Liver (tissue), 3 donors: ENCODE results near the gene CASQ2.

Experiments
- ATF3 ChIP-seq: IDR thresholded peaks from 2 replicates; pipeline ENCODE4 v1.6.1; 2016; ENCODE audit warnings: antibody characterized with exemption
- CTCF ChIP-seq: fragments of 150-350 bp; IDR thresholded peaks from 2 replicates; pipeline ENCODE4 v1.5.1; 2017; ENCODE audit warnings: improper control_type of control experiment, low read depth, low read length; ENCODE audit not compliant: missing input control
- GABPA ChIP-seq, 2 donors: IDR thresholded peaks in 1 of 2; conservative IDR thresholded peaks in 1 of 2; 2 replicates each; pipeline ENCODE4 v1.6.1; 2016; ENCODE audit warnings: antibody characterized with exemption in 2 of 2, mild to moderate bottlenecking in 1 of 2, moderate library complexity in 1 of 2
- JUND ChIP-seq, 2 donors: IDR thresholded peaks; 2 replicates each; pipeline ENCODE4 v1.6.1; 2016; ENCODE audit warnings: antibody characterized with exemption in 2 of 2
- MAX ChIP-seq: IDR thresholded peaks from 2 replicates; pipeline ENCODE4 v1.6.1; 2016; ENCODE audit warnings: antibody characterized with exemption
- RXRA ChIP-seq, 2 donors: IDR thresholded peaks; 2 replicates each; pipeline ENCODE4 v1.6.1; 2017 to 2018; ENCODE audit warnings: antibody characterized with exemption in 2 of 2, mild to moderate bottlenecking in 1 of 2
- SP1 ChIP-seq: IDR thresholded peaks from 2 replicates; pipeline ENCODE4 v1.6.1; 2018; ENCODE audit warnings: antibody characterized with exemption, mild to moderate bottlenecking
- TAF1 ChIP-seq: conservative IDR thresholded peaks from 2 replicates; pipeline ENCODE4 v1.6.1; 2016; ENCODE audit warnings: antibody characterized with exemption, mild to moderate bottlenecking
- YY1 ChIP-seq: IDR thresholded peaks from 2 replicates; pipeline ENCODE4 v1.6.1; 2016; ENCODE audit warnings: antibody characterized with exemption, mild to moderate bottlenecking
- donor health status: healthy.
- donor health status: healthy.

DNA sequence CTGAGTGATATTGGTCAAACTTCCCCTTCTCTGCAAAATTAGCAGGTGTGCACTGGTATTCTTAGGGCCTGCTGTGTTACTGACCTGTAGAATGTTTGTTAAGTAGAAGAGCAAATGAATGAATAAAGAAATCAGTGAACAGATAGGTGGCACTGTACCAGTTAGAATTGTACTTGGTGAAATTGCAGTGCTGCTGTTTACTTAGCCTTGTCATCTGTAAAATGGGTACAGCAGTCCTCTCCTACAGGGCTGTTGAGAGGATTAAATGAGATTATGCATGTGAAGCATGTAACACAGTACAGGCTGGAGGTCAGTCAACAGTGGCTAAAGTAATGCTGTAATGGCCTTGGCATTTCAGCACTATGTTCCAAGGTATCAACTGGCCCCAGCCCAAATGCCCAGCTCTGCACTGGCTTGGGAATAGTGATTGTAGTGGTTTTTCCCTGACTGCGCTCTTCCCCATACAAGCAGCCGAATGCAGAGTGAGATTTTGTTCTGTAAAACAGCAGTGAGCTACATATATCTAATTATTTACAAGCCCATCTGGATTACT, 116.2 kb downstream of the CASQ2 start:
- TF ChIP-seq JUND (IDR thresholded peaks at IDR 0.05) (no peak), MAX (no peak), CTCF (no peak), YY1 (no peak), GABPA (IDR thresholded peaks at IDR 0.05 in 1 of 2, conservative IDR thresholded peaks at IDR 0.05 in 1 of 2) (no peak), ATF3 (no peak), SP1 (no peak), TAF1 (no peak), RXRA (IDR thresholded peaks at IDR 0.05) (no peak)
